ENCODE measurements around the gene KAT5. TPM values are rescaled to one million over a fixed set of nuclear protein-coding genes. Genes with fewer than 3 reads are reported as not detected.
"Not testable (repeated sequence)": the region's sequence is repeated elsewhere in the genome, so short reads cannot be mapped to it uniquely, and the experiment has no call there.

The KAT5 gene
- total and polyA plus RNA-seq, 2 of the 4 experiments (the other 2 are of a cell fraction), result 33.3 to 34.2 TPM

DNA sequence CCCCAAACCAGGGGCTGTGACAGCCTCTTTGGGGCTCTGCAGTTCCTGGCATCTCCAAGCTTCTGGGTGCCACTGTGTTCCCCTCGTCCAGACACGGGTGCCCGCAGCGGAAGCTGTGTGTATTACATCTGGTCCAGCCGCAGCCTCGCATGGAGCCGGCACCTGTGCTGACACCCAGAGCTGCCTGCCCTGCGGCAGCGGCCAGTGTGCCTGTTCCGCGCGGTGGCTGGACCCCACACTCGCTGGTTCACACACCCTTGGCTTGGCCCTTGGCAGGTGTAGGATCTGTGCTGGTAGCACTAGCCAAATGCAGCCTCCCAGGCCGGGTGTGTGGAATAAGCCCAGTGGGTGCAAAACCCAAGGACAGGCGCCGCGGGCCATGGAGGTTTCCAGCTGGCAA is 33.0 kb downstream of the KAT5 start:
- Histone ChIP-seq H4K5ac (ENCODE audit: low read depth, low read length) (no peak overlapping the region), H3K23ac (ENCODE audit: low read depth, low read length) (no peak overlapping the region), H2AK9ac (replicated peaks; ENCODE audit: low read depth, low read length, poor library complexity) (no peak overlapping the region), H3K18ac (ENCODE audit: low read depth, low read length) (no peak overlapping the region), H3K79me1 (ENCODE audit: low read depth in 1 of 2, low read length in 2 of 2) (no peaks in the 10 kb centered on the region), H2BK120ac (ENCODE audit: low read depth, low read length) (no peak overlapping the region), H3K27me3 (ENCODE audit: control insufficient read depth, insufficient read depth, low read length) (peaks cover 6% of the 10 kb centered on the region), H3K36me3 (ENCODE audit: control insufficient read depth, insufficient read depth, low read length) (no peaks in the 10 kb centered on the region), H3K4me3 (ENCODE audit: insufficient read depth, low read depth, low read length) (no peak overlapping the region), H3K4me1 (ENCODE audit: control insufficient read depth, insufficient read depth, low read length) (no peaks in the 10 kb centered on the region), H2BK20ac (ENCODE audit: low read depth, low read length) (no peak overlapping the region), H3K9me1 (ENCODE audit: insufficient read depth, low read length) (peaks cover 2% of the 10 kb centered on the region; the same call in 1 of the 2 replicates), H3K27ac (ENCODE audit: insufficient read depth, low read length) (no peak overlapping the region), H4K20me1 (ENCODE audit: insufficient read depth, low read length) (no peaks in the 10 kb centered on the region), H3K14ac (replicated peaks; ENCODE audit: low read depth, low read length) (no peak overlapping the region), H4K8ac (ENCODE audit: low read depth in 2 of 2, low read length in 2 of 2) (no peak overlapping the region), H2AK5ac (ENCODE audit: low read depth, low read length) (no peak overlapping the region), H2BK5ac (ENCODE audit: low read depth, low read length, poor library complexity, severe bottlenecking) (no peak overlapping the region), H3K56ac (ENCODE audit: extremely low read depth, insufficient read depth, low read length) (no peak overlapping the region), H3K9me3 (ENCODE audit: control insufficient read depth, insufficient read depth, low read length) (peaks cover 2% of the 10 kb centered on the region; the same call in 1 of the 2 replicates), H3K9ac (ENCODE audit: low read depth, low read length) (no peak overlapping the region), H4K91ac (ENCODE audit: insufficient read depth, low read depth, low read length) (no peak overlapping the region), H3K4ac (ENCODE audit: low read depth, low read length) (no peak overlapping the region), H2BK15ac (ENCODE audit: low read depth, low read length) (no peak overlapping the region), H2AFZ (replicated peaks; ENCODE audit: low read length, poor library complexity) (peak overlapping the region; percentile 49), H3K4me2 (ENCODE audit: low read depth, low read length) (no peak overlapping the region)
- POLR2A ChIA-PET (ENCODE audit: unreplicated experiment), result interaction anchor here (0.7 kb wide), 1 partner anchor 340 kb away, joined by 5 read pairs; no protein-coding TSS in a partner anchor
- DNase-seq (no peak), ATAC-seq (ENCODE audit: low read depth) (no peak)
- intact Hi-C loops (cut with micrococcal nuclease) (no loop called here), in situ Hi-C loops (cut with MboI; ENCODE audit: low sequenced_read_pairs) (no loop called here), dilution Hi-C loops (cut with HindIII; ENCODE audit: low sequenced_read_pairs, unreplicated experiment) (no loop called here)
- TF ChIP-seq, protein P1, sequence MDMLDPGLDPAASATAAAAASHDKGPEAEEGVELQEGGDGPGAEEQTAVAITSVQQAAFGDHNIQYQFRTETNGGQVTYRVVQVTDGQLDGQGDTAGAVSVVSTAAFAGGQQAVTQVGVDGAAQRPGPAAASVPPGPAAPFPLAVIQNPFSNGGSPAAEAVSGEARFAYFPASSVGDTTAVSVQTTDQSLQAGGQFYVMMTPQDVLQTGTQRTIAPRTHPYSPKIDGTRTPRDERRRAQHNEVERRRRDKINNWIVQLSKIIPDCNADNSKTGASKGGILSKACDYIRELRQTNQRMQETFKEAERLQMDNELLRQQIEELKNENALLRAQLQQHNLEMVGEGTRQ (IDR thresholded peaks at IDR 0.05; ENCODE audit: low read depth, low read length), result no peak
- no peak for TF ChIP-seq MAFK (IDR thresholded peaks at IDR 0.05; ENCODE audit: low read depth, low read length)
- no peak for TF ChIP-seq POLR2A (IDR thresholded peaks at IDR 0.05; ENCODE audit: low read depth, low read length)
- BruUV-seq (replicated peaks), result no TSS peak
- CTCF ChIA-PET, result no interaction called here
- WGBS, 2 experiments (ENCODE audit: extremely low coverage in 2 of 2, insufficient read length in 1 of 2), result 91% methylated on average over 14 of the region's 17 CpGs; no CpG with 5 or more reads in 1 of the 2 experiments

DNA sequence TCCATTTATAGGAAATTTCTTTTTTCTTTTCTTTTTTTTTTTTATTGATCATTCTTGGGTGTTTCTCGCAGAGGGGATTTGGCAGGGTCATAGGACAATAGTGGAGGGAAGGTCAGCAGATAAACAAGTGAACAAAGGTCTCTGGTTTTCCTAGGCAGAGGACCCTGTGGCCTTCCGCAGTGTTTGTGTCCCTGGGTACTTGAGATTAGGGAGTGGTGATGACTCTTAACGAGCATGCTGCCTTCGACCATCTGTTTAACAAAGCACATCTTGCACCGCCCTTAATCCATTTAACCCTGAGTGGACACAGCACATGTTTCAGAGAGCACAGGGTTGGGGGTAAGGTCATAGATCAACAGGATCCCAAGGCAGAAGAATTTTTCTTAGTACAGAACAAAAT is 50.1 kb downstream of the KAT5 start:
- H3K56ac ChIP-seq (ENCODE audit: extremely low read depth, insufficient read depth, low read length); in situ Hi-C loops (cut with MboI; ENCODE audit: low sequenced_read_pairs); CTCF ChIA-PET; H4K5ac ChIP-seq (ENCODE audit: low read depth, low read length); H3K4me3 ChIP-seq (ENCODE audit: insufficient read depth, low read depth, low read length); H3K14ac ChIP-seq (replicated peaks; ENCODE audit: low read depth, low read length); H2BK20ac ChIP-seq (ENCODE audit: low read depth, low read length); POLR2A ChIA-PET (ENCODE audit: unreplicated experiment); H4K20me1 ChIP-seq (ENCODE audit: insufficient read depth, low read length); H3K27me3 ChIP-seq (ENCODE audit: control insufficient read depth, insufficient read depth, low read length); H3K9me3 ChIP-seq (ENCODE audit: control insufficient read depth, insufficient read depth, low read length); H2BK5ac ChIP-seq (ENCODE audit: low read depth, low read length, poor library complexity, severe bottlenecking); H2BK15ac ChIP-seq (ENCODE audit: low read depth, low read length); H2AFZ ChIP-seq (replicated peaks; ENCODE audit: low read length, poor library complexity); H3K36me3 ChIP-seq (ENCODE audit: control insufficient read depth, insufficient read depth, low read length); dilution Hi-C loops (cut with HindIII; ENCODE audit: low sequenced_read_pairs, unreplicated experiment); H3K9me1 ChIP-seq (ENCODE audit: insufficient read depth, low read length); H4K8ac ChIP-seq (ENCODE audit: low read depth in 2 of 2, low read length in 2 of 2); H4K91ac ChIP-seq (ENCODE audit: insufficient read depth, low read depth, low read length); ATAC-seq (ENCODE audit: low read depth); DNase-seq; H3K4ac ChIP-seq (ENCODE audit: low read depth, low read length); H3K27ac ChIP-seq (ENCODE audit: insufficient read depth, low read length); H3K4me2 ChIP-seq (ENCODE audit: low read depth, low read length); H3K9ac ChIP-seq (ENCODE audit: low read depth, low read length); H3K4me1 ChIP-seq (ENCODE audit: control insufficient read depth, insufficient read depth, low read length); H2AK5ac ChIP-seq (ENCODE audit: low read depth, low read length); BruUV-seq (replicated peaks); H3K79me1 ChIP-seq (ENCODE audit: low read depth in 1 of 2, low read length in 2 of 2); H2BK120ac ChIP-seq (ENCODE audit: low read depth, low read length); H3K18ac ChIP-seq (ENCODE audit: low read depth, low read length); H3K23ac ChIP-seq (ENCODE audit: low read depth, low read length); H2AK9ac ChIP-seq (replicated peaks; ENCODE audit: low read depth, low read length, poor library complexity): not testable (repeated sequence)
- no CpG with 5 or more reads among the region's 5 CpGs for WGBS, 2 experiments (ENCODE audit: extremely low coverage in 2 of 2, insufficient read length in 1 of 2)
- intact Hi-C loops (cut with micrococcal nuclease), result loop anchor here (10.0 kb wide), 1 partner anchor 67 kb away; no protein-coding TSS in a partner anchor
